B cell (primary cell): ENCODE results near the gene RAB6B. TPM values are rescaled to one million over a fixed set of nuclear protein-coding genes. Genes with fewer than 3 reads are reported as not detected.

Experiments
- ATAC-seq: fragments of 200-7000 bp; cut with Tn5 transposase; one replicate; pipeline ENCODE4 v1.10.0; 2021; ENCODE audit warnings: low read depth, mild to moderate bottlenecking, moderate number of reproducible peaks, moderate library complexity
- CTCF ChIA-PET: fragments of 350-600 bp; sonication (Branson Sonifier 250); formaldehyde crosslinking; loops from one replicate; lab custom pipeline; 2021; ENCODE audit warnings: antibody characterized with exemption, inconsistent platforms; lab: Charles Lee
- POLR2A ChIA-PET: fragments of 350-600 bp; sonication (Branson Sonifier 250); formaldehyde crosslinking; loops from one replicate; lab custom pipeline; 2021; ENCODE audit warnings: antibody characterized with exemption; lab: Charles Lee
- DNase-seq: peaks from one replicate; pipeline ENCODE4 v3.0.0; 2013
- H2AFZ ChIP-seq: 2 replicates; pipeline ENCODE4 v1.6.1; 2012; ENCODE audit warnings: mild to moderate bottlenecking, low read depth, low read length; ENCODE audit not compliant: insufficient read depth, poor library complexity, severe bottlenecking
- H3K27ac ChIP-seq, 2 donors: 1 replicate in 1 of 2; 2 replicates in 1 of 2; pipeline ENCODE4 v1.5.1; 2012 to 2013; ENCODE audit warnings: low read length in 2 of 2, mild to moderate bottlenecking in 2 of 2, moderate library complexity in 1 of 2
- H3K27me3 ChIP-seq, 4 experiments: fragments of 200-600 bp in 1 of 4; sonication (generic) in 1 of 4; replicated peaks in 1 of 4; 1 replicate in 2 of 4; 2 replicates in 2 of 4; pipeline versions ENCODE4 v1.6.1 to v1.7.0; 2013 to 2016; ENCODE audit warnings: low read length in 3 of 4, mild to moderate bottlenecking in 2 of 4, mixed read lengths in 1 of 4, moderate library complexity in 1 of 4; ENCODE audit not compliant: insufficient read depth in 4 of 4, control insufficient read depth in 3 of 4; ENCODE audit errors: control extremely low read depth in 1 of 4
- H3K36me3 ChIP-seq, 2 experiments: replicated peaks in 1 of 2; 1 replicate in 1 of 2; 2 replicates in 1 of 2; pipeline versions ENCODE4 v1.6.1 to v1.7.1; 2013; ENCODE audit warnings: low read length in 1 of 2; ENCODE audit not compliant: insufficient read depth in 2 of 2, control insufficient read depth in 1 of 2; ENCODE audit errors: control extremely low read depth in 1 of 2, extremely low read depth in 1 of 2
- H3K4me1 ChIP-seq, 2 donors: fragments of 200-600 bp in 1 of 2; sonication (generic) in 1 of 2; 1 replicate in 1 of 2; 2 replicates in 1 of 2; pipeline versions ENCODE4 v1.5.1 to v1.6.1; 2013 to 2017; ENCODE audit warnings: low read length in 2 of 2; ENCODE audit not compliant: control insufficient read depth in 2 of 2, insufficient read depth in 2 of 2
- H3K4me2 ChIP-seq: replicated peaks from 2 replicates; pipeline ENCODE3; 2012; ENCODE audit warnings: mild to moderate bottlenecking, low read depth, low read length; ENCODE audit not compliant: poor library complexity, severe bottlenecking
- H3K4me3 ChIP-seq, 5 experiments: fragments of 200-600 bp in 1 of 5; sonication (generic) in 1 of 5; 1 replicate in 3 of 5; 2 replicates in 2 of 5; pipeline versions ENCODE4 v1.5.1 to v1.7.0; 2011 to 2016; ENCODE audit warnings: low read length in 4 of 5, mild to moderate bottlenecking in 4 of 5, low read depth in 2 of 5, control low read depth in 1 of 5, moderate library complexity in 1 of 5; ENCODE audit not compliant: insufficient read depth in 1 of 5; ENCODE audit errors: control extremely low read depth in 1 of 5, extremely low read depth in 1 of 5
- H3K79me2 ChIP-seq: fragments of 200-600 bp; sonication (generic); one replicate; pipeline ENCODE4 v1.6.0; 2016; ENCODE audit warnings: low read length; ENCODE audit not compliant: control insufficient read depth, insufficient read depth
- H3K9ac ChIP-seq: fragments of 200-600 bp; sonication (generic); 2 replicates; pipeline ENCODE4 v1.6.1; 2017; ENCODE audit warnings: mild to moderate bottlenecking, low read length, moderate library complexity
- H3K9me3 ChIP-seq, 3 donors: one replicate each; pipeline versions ENCODE4 v1.6.1 to v1.7.1; 2013; ENCODE audit warnings: low read length in 2 of 3; ENCODE audit not compliant: control insufficient read depth in 2 of 3, insufficient read depth in 1 of 3; ENCODE audit errors: control extremely low read depth in 1 of 3
- H4K20me1 ChIP-seq: 2 replicates; pipeline ENCODE4 v1.6.0; 2012; ENCODE audit warnings: mild to moderate bottlenecking, low read length; ENCODE audit not compliant: insufficient read depth, control insufficient read depth, poor library complexity, severe bottlenecking
- H3K27ac Mint-ChIP-seq: one replicate; pipeline ENCODE4 v1.8.0; 2021; ENCODE audit warnings: mixed read lengths
- H3K27me3 Mint-ChIP-seq: one replicate; pipeline ENCODE4 v1.8.0; 2021; ENCODE audit warnings: mixed read lengths
- H3K4me1 Mint-ChIP-seq: one replicate; pipeline ENCODE4 v1.8.0; 2021; ENCODE audit warnings: mixed read lengths
- H3K4me3 Mint-ChIP-seq: one replicate; pipeline ENCODE4 v1.8.0; 2021; ENCODE audit warnings: mixed read lengths
- H3K9me3 Mint-ChIP-seq: one replicate; pipeline ENCODE4 v1.8.0; 2022; ENCODE audit warnings: mixed read lengths; ENCODE audit not compliant: insufficient read depth
- CTCF ChIP-seq: fragments of 200-600 bp; IDR thresholded peaks from one replicate; pipeline ENCODE4 v1.8.0; 2022; ENCODE audit warnings: antibody characterized with exemption, mild to moderate bottlenecking
- EZH2 ChIP-seq: IDR thresholded peaks from 2 replicates; pipeline ENCODE4 v1.6.1; 2012; ENCODE audit warnings: borderline replicate concordance, low read depth, mild to moderate bottlenecking, moderate library complexity, low read length; ENCODE audit not compliant: insufficient read depth, poor library complexity, severe bottlenecking
- WGBS: methylation state at CpG from one replicate; pipeline ENCODE4 v1.1.5; 2013; ENCODE audit warnings: missing lambda C conversion rate; ENCODE audit not compliant: insufficient coverage; 5-methylcytosine and 5-hydroxymethylcytosine counted together
- intact Hi-C: fragments of 100-400 bp; cut with micrococcal nuclease; formaldehyde crosslinking; loops from one replicate; pipeline ENCODE4 v1.10.0; 2022
- polyA plus RNA-seq: library from polyadenylated mRNA; depleted of rRNA; stranded (reverse); fragments of >200 nt; gene quantifications from 2 replicates; pipeline ENCODE4 v1.2.3, GENCODE V29; 2012
- total RNA-seq, 2 donors: library from RNA; stranded (reverse); fragments of 120-200 nt in 1 of 2; gene quantifications; 1 replicate in 1 of 2; 2 replicates in 1 of 2; pipeline versions ENCODE4 v1.2.3 to v1.2.4, GENCODE V29; 2013 to 2022

Gene RAB6B
- total and polyA plus RNA-seq, 2 donors (not counting 1 experiment from before 2014, with no cell fraction given), result not detected

GRCh38 chr3:133851931-133852330 is 43.8 kb downstream of the RAB6B start:
- Histone ChIP-seq H3K4me1 (no peaks in the 10 kb centered on the region), H3K36me3 (no peaks in the 10 kb centered on the region), H3K4me2 (no peak overlapping the region), H2AFZ (no peak overlapping the region), H3K27me3 (peaks cover 0 to 4% (median 0%) of the 10 kb centered on the region in 4 experiments), H3K9me3 (no peaks in the 10 kb centered on the region), H3K4me3 (no peak overlapping the region), H3K79me2 (no peaks in the 10 kb centered on the region), H3K27ac (no peak overlapping the region), H3K9ac (no peak overlapping the region), H4K20me1 (no peaks in the 10 kb centered on the region)
- DNase-seq, result no peak
- no peak overlapping the region for H3K4me3 Mint-ChIP-seq
- no peaks in the 10 kb centered on the region for H3K4me1 Mint-ChIP-seq
- H3K9me3 Mint-ChIP-seq, result no peaks in the 10 kb centered on the region
- no peak for ATAC-seq
- ChIA-PET POLR2A (no interaction called here), CTCF (no interaction called here)
- TF ChIP-seq EZH2, result no peak
- TF ChIP-seq CTCF, result no peak
- WGBS, result 92% methylated on average over 7 of the region's 8 CpGs
- no peak overlapping the region for H3K27ac Mint-ChIP-seq
- intact Hi-C loops, result no loop called here
- H3K27me3 Mint-ChIP-seq, result peaks cover 4% of the 10 kb centered on the region

DNA sequence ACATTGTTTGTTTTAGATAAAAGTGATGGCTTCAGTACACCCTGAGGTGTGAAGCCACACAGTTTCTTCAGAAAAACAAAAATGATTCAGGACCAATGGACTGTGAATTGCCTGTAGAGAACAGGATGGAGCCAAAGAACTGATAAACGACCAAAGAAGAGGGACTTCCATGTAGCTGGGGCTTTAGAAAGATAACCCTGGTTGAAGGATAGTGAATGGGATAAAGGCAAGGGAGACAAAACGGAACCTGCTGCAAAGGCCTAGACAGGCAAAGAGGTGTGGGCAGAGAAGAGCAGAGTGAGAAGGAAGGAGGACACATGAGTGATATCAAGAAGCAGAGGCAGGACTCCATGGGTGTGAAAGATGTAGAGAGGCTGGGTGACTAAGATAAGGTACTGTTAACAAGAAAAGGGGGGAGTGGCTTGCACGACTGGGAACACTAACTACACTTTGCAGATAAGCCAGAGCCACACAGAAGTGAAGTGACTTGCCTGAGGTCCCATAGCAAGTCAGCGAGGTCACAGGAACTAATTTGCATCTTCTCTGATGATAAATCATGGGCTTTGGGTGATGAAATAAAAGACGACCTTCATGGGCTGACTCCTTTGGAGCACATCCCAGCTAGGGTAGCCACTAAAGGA is 44.3 kb downstream of the RAB6B start:
- no peak overlapping the region for H3K4me3 Mint-ChIP-seq
- peaks cover 4% of the 10 kb centered on the region for H3K27me3 Mint-ChIP-seq
- no peaks in the 10 kb centered on the region for H3K4me1 ChIP-seq
- CTCF ChIA-PET, result no interaction called here
- ATAC-seq (no peak), DNase-seq (no peak)
- 65% methylated on average over 5 of the region's 5 CpGs for WGBS
- TF ChIP-seq CTCF (no peak), EZH2 (no peak)
- H3K36me3 ChIP-seq, result no peaks in the 10 kb centered on the region
- POLR2A ChIA-PET, result no interaction called here
- intact Hi-C loops, result no loop called here
- H3K9me3 ChIP-seq, result no peaks in the 10 kb centered on the region
- peaks cover 0 to 4% (median 0%) of the 10 kb centered on the region in 4 experiments for H3K27me3 ChIP-seq
- no peak overlapping the region for H2AFZ ChIP-seq
- no peak overlapping the region for H3K27ac Mint-ChIP-seq
- H3K4me2 ChIP-seq, result no peak overlapping the region
- H3K9me3 Mint-ChIP-seq, result no peaks in the 10 kb centered on the region
- no peaks in the 10 kb centered on the region for H4K20me1 ChIP-seq
- H3K79me2 ChIP-seq, result no peaks in the 10 kb centered on the region
- H3K9ac ChIP-seq, result no peak overlapping the region
- H3K4me3 ChIP-seq, result no peak overlapping the region
- H3K27ac ChIP-seq, result no peak overlapping the region
- no peaks in the 10 kb centered on the region for H3K4me1 Mint-ChIP-seq
